GM12892 (cell line): ENCODE results near the gene ZFYVE1.

Experiments used
- POLR2A ChIP-seq: IDR thresholded peaks from 2 replicates; pipeline ENCODE4 v1.6.1; 2011; ENCODE audit warnings: low read depth, low read length, control low read depth
- POLR2AphosphoS5 ChIP-seq: IDR thresholded peaks from 2 replicates; pipeline ENCODE4 v1.6.1; 2011; ENCODE audit warnings: low read depth, low read length, control low read depth
- TAF1 ChIP-seq: IDR thresholded peaks from 2 replicates; pipeline ENCODE4 v1.6.1; 2011; ENCODE audit warnings: low read depth, mild to moderate bottlenecking, control low read depth, low read length, borderline replicate concordance

DNA sequence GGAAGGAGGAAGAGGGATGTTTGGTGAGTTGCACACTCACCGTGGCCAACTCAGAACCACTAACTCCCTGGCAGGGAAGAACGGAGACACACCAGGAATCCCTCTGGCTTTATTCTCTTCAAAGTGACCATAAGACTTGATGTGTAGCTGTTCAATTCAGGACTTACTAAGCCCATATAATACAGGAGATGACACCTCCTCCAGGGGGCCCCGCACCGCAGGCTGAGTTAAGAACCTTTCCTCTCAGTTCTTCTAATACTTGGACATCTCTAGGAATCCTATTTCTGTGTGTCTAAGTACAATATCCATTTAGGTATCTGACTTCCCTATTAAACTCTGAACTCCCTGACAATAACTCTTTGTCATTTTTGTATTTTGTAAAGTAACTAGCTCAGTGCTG lies 51.1 kb downstream of the ZFYVE1 start:
- TF ChIP-seq POLR2A (no peak), POLR2AphosphoS5 (no peak), TAF1 (no peak)
